Caki2 (cell line): ENCODE results near the gene BID. TPM values are rescaled to one million over a fixed set of nuclear protein-coding genes. Genes with fewer than 3 reads are reported as not detected.
A peak's percentile ranks its signal among the peaks of the same experiment; 100 is the strongest.

ENCODE experiments used
- DNase-seq: peaks from one replicate; pipeline ENCODE4 v3.0.0-alpha.2; 2015; ENCODE audit warnings: low read depth
- in situ Hi-C: cut with HindIII; loops from 2 replicates; pipeline ENCODE4 v1.10.0; 2016; ENCODE audit warnings: low sequenced_read_pairs, low pct_unique_long_range_greater_than_20kb, mixed read lengths
- total RNA-seq: library from RNA; depleted of rRNA; stranded (reverse); fragments of >200 nt; shearing (Covaris generic); gene quantifications from 2 replicates; pipeline ENCODE4 v1.2.3, GENCODE V29; 2014; ENCODE audit warnings: low replicate concordance

Gene BID
- total RNA-seq, 1 experiment from 2014 or later: 198 TPM

DNA sequence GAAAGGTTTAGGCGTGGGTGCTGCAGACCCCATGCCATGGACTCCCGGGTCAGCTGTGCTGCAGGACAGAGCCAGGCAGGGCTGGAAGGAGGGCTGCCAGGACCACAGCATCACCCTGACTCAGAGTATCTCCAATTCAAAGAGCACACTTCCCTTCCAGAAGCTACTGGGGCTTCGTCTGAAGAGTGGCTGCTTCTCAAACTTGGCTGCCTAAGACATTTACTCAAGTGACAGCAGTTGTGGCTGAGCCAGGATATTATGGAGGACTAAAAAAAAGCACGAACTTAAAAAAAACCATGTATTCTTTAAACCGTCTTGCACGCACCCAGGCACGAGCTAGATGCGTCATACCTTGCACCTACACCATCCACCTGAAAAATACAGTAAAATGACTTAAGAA lies 13.0 kb upstream of the BID start:
- no peak for DNase-seq
- in situ Hi-C loops: no loop called here

DNA sequence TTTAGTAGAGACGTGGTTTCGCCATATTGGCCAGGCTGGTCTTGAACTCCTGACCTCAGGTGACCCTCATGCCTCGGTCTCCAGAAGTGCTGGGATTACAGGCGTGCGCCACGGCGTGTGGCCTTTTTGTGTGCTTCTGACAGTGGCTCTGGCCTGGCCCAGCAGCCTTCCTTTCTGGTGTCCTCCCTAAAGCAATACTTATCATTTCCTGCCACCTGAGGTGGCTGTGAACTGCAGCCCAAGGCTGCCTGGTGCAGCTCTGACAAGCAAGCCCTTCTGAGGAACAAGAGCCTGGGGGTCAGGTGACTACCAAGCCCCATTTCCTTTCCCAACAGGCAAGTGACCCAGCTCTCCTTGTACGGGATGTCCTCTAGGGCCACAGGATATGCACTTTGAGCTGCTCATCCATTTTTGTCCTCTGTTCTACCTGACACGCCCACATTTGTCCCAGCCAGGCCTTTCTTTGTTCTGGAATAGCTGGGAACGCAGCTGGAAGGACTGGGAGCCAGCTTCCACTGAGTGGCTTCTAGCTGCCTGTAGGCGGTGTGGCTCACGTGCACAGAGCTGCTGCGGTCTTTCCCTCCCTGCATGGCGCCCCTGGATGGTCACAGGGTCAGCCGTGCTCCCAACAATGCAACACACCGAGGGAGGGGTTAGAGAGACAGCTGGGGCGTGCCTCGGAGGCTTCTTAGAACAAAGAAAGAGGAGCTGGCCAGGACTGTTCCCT lies 12.3 kb upstream of the BID start:
- no peak for DNase-seq
- in situ Hi-C loops: no loop called here

DNA sequence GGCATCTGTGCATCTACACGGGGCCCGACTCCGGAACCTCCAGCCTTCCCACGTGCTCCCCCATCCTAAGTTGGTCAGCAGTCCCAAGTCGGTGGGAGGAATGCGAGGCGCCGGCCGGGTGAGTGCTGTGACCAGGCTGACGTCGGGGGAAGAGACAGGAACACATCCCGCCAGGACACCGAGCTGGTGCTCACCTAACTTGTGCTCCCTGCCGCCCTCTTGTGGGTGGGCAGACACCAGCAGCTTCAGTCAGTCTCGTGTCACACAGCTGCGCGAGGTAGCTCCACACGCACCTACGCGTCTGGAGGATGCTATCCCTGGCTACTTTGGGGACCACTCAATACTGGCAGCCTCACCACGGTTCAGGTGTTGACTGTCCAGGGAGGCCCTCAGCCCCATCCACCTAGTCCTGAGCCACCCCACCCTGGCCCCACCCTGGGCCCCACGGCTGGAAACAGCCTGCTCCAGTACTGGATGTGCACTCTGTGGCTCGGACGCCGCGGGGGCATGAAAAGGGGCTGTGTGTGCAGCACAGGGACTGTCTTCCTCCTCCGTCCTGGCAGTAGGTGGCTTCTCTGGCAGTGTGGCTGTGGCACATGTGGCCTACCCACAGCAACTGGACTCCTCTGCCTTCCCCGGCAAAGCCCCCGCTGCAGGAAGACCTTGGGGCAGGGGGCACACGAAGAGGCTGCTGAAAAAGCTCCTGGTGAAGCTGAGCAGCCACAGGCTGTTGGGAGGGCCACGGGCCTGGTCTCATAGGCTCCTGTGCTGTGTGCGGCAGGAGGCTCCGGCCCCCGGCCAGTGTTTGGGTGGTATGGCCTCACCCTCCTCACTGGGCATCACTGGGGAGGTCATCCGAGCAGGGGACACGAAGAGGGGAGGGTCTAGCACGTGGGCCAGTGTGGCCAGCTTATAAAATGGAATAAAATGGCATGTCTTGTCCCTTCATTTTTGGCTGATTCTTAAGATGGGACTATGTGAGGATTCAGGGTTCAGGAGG lies 11.2 kb upstream of the BID start:
- in situ Hi-C loops: no loop called here
- DNase-seq: no peak

DNA sequence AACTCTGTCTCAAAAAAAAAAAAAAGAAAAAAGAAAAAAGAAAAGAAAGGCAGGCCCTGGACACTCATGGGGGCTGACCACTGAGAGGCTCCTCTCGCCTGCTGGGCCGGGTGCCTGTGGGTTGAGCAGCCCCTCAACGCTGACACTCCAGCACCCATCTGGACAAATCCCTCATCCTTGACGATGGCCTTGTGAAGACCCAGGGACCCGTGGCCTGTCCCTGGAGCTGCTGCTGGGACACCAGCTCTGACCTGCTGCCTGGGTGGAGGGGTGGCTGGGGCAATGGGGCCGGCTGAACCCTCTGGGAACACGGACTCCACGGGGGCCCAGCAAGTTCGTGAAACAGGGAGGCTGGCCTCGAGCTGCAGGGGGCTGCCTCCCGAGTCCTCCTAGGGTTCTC lies 10.5 kb upstream of the BID start:
- in situ Hi-C loops: no loop called here
- DNase-seq: no peak

DNA sequence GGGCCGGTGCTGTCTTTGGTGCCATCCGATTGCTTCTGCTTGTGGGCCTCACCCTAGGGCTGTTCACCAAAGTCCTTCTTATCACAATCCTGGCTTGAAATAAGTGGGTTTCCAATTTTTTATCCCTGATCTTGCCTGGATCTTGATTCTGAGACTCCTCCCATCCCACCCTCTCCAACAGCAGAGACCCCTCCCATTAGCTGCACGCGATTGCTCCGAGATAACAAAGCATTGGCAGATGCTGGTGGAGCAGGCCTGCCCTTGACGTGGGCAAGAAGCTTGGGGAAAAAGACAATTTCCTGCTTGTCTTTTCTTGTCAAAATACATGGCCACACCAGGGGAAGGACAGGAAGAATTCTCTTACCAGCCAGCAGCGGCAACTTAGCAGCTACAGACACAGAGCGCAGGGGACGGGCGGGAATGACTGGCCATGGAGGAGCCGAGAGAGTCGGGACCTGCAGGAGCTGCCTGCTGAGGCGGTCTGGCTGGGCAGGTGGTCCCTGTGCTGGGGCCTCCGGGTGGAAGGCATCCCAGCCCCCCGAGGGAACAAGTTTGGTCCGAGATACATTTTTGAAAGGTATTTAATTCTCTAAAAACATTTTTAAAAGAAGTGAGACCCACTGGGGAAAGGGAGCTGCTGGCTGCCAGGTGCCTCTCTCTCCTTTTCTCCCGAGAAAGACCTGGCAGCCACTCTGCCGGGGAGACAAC lies 9.7 kb upstream of the BID start:
- in situ Hi-C loops: no loop called here

DNA sequence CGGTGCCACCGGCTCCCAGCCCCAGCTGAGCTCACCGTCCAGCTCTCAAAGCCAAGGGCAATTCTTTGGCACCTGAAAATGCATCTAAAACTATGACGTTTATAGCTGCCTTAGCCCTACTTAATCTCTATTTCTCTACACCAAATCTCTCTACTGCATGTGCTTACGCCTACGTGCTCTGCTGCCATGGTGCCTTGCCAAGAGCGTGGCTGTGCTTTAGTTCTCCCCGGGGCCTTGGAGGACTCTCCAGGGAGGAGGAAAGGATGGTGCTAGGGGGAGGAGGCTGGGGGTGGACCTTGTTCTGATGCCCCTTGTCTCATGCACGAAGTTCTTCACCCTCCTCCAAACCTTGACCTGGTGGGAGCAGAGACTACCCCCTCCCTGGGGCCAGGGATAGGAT lies 9.0 kb upstream of the BID start:
- in situ Hi-C loops: no loop called here
- no peak for DNase-seq

More for the DNA sequence above, 9.7 kb upstream of the BID start:
- DNase-seq: no peak

DNA sequence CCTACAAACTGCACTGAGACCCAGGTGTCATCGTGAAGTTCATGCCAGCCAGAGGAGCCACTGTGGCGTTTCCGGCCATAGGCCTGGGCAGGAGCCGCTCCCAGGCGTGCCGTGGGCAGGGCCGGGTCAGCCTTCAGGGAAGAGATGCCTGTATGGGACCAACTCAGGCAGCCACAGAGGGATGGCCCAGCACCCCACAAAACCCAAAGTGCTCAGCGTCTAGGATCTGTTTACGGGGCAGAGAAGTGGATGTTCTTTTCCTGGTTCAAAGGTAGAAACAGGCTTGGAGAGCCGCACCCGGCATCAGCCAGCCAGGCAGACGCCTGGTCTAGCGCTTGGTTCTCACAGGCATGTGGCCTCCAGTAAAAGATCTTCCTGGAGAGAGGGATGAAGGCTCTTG lies 8.4 kb upstream of the BID start:
- no peak for DNase-seq
- in situ Hi-C loops: no loop called here

DNA sequence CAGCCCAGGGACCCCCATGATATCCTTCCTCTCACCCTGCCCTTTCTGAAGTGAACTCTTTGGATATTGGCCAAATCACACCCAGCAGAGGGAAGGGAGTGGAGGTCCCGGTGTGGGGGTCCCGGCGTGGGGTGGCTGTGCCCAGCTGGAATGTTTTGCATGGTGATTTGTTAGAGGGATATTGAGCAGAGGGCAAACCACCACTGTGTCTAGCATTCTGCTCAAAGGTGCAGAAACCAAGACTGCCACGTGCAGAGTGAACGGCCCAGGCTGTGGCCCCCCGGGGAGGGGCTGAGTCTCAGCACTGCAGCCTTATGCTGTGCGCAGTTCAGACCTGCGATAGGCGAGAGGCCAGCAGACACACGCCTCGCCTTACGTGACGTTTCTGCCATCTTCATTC lies 7.9 kb upstream of the BID start:
- in situ Hi-C loops: no loop called here
- no peak for DNase-seq

DNA sequence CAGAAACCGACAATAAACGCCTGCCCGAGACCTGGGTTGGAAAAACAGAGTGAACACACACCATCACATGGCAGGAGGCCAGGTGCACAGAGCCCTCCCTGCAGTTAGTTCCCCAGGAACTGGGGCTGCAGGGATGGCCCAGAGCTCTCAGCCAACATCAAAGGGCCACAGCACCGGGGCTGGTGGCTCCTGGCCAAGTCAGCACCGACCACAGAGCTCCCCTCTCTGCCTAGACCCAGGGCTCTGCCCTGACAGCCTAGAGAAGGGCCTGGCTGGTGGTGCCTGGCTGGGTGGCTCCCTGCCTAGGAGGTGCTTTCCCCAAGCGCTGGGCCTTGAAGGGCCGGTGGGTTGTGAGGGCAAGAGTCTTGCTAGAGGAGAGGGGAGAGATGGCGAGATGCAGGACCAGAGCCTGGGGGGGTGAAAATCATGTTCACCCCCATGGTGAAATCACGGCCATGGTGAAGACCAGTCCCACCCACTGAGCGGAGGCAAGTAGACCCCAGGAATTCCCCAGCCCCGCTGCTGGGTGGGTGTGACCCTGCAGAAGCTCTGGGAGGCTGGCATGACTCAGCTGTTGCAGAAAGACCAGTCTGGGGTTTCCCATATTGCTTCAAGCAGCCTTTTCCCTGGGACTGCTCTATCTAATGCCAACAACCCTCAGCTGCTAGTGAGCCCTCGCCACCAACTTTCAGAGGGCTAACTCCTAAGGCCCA lies 7.2 kb upstream of the BID start:
- in situ Hi-C loops: no loop called here
- DNase-seq: peak; percentile 80

DNA sequence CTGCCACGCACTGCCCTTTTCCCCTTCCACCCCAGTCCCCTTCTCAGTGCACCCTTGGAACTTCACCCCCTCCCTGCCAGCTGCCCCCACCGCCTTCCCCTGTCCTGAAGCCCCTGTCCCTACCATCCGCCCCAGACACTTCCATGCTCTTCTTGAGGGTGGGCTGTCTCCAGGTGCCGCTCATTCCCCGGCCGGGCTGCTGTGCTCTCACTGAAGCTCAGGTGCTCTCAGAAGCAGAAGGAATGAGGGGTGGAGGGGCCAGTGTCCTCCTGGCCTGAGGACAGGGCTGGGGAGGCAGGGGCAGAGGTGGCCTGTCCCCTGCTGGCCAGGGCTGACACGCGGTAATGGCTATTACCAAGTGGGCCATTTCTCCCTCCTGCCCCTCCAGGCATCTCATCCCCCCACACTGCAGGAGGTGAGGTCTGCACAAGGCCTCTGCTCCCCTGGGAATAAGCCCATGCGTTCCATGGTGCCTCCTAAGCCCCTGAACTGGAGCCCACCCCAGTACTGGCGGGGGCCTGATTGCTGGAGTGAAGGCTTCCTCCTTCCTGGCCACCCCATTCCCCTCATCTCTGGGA lies 6.6 kb upstream of the BID start:
- no peak for DNase-seq
- in situ Hi-C loops: no loop called here

DNA sequence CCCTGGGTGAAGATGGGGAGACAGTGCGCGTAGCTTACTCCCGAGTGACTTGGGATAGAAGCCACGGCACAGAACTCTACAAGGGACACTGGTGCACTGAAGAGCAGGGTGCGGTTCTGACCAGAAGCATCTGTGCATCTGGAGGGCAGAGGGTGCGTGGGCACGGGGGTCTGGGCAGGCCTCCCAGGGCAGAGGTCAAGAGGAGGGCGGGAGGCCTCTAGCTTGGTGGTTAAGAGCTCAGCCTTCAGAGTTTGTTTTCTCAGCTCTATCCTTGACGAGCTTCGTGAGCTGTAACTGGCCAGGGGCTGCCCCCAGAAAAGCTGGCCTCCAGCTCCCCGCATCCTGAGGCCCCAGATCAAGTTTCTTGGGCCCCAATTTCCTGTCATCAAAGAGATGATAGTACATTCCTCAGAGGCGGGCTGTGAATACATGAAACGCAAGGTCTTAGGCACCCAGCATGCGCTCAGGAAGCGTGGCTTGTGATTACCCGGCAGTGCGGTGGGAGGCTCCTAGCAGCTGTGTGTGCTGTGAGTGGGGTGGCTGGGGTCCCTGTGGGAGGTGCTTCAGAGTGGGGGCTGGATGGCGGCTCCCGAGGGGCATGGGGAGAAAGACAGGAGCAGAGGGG lies 6.0 kb upstream of the BID start:
- DNase-seq: no peak
- in situ Hi-C loops: no loop called here

DNA sequence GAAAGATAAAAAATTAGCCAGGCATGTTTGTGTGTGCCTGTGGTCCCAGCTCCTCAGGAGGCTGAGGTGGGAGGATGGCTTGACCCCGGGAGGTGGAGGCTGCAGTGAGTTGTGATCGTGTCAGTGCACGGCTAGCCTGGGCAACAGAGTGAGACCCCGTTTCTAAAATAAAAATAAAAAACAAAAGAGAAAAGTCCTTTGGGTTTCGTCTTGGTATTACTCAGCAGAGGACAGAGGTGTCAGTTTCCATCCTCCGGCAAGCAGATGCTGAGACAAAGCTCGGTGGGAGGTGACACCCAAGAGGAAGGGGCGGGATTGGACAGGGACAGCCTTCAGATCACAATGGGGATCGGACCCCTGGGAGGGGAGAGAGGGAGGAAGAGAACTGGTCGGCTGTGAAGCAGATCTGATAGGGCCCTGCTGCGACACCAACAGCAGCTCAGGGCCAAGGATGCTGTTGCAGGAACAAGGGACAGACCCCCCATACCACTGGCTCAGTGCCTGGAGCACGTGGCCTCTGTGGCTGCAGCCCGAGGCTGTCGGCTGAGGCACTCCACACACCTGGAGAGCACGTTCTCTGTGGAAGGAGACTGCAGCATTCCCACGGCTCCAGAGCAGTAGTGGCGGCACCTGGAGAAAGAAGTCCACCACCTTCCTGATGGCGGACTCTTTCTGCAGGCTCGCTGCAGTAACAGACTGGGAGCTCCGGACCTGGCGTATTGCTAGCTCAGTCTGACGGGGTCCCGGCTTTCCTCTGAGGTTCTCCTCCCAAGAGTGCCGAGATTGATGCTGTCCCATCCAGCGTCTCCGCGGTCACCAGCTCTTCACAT lies 5.2 kb upstream of the BID start:
- DNase-seq: no peak
- in situ Hi-C loops: no loop called here

DNA sequence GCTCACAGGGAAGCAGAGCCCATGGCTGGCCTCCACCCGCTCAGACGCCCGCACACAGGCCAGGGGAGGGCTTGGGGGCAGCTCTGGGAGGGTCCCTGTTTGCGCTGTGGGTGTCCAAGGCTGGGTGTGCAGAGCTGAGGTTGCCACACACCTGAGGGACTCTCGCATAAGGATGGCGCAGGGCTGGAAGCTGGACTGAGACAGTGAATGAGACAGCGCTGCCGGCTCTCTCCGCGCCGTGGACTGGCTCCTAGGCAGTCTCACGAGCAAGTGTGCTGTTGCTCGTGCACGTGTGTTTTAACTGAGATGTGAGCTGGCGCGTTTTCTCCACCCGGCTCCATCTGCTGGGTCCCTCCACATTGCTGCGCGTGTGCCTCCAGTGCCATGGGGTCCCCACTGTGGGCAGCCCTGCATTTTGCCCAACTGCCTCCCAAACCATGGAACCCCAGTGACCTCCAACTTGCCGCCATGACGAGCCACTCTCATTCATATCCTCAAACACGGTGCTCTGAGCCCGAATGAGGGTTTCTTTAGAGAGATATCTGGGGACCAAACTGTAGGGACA lies 4.2 kb upstream of the BID start:
- DNase-seq: no peak
- in situ Hi-C loops: no loop called here

DNA sequence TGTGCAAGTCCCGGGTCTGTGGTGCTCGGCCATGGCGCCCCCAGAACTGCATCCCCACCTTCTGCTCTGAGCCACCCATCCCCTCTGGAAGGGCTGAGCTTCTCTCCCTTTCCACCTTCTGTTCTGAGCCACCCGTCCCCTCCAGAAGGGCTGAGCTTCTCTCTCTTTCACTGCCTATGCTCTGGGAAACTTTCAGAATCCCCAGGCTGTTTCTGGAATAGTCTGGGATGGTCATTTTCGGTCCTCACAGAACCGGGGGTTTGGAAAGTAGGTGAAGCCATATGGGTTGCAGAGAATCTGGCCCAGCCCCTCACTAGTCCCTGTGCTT lies 3.4 kb upstream of the BID start:
- no peak for DNase-seq
- in situ Hi-C loops: no loop called here

DNA sequence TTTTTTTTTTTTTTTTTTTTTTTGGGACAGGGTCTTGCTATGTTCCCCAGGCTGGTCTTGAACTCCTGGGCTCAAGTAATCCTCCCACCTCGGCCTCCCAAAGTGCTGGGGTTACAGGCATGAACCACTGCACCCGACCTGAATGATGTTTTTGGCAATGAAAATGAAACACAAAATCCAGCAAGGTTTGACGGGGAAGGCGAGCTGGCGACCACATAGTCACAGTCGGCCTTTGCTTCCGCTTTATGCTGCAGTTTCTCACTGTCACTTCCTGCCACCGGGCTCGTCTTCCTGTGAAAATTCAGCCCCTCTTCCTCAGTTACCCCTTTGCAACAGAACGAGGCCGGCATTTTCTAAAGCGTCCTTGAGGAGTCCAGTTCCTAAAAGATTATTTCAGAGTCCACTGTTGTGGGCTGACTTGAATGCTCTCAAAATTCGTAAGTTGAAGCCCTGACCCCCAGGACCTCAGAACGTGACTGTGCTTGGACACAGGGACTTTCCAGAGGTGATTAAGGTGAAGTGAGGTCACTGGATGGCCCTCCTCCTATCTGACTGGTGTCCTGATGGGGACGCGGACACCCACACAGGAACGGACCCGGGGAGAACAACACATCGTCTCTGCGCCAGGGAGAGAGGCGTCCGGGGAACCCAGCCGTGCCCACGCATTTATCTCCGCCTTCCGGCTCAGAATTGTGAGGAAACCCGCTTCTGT lies 2.9 kb upstream of the BID start:
- in situ Hi-C loops: no loop called here
- no peak for DNase-seq

DNA sequence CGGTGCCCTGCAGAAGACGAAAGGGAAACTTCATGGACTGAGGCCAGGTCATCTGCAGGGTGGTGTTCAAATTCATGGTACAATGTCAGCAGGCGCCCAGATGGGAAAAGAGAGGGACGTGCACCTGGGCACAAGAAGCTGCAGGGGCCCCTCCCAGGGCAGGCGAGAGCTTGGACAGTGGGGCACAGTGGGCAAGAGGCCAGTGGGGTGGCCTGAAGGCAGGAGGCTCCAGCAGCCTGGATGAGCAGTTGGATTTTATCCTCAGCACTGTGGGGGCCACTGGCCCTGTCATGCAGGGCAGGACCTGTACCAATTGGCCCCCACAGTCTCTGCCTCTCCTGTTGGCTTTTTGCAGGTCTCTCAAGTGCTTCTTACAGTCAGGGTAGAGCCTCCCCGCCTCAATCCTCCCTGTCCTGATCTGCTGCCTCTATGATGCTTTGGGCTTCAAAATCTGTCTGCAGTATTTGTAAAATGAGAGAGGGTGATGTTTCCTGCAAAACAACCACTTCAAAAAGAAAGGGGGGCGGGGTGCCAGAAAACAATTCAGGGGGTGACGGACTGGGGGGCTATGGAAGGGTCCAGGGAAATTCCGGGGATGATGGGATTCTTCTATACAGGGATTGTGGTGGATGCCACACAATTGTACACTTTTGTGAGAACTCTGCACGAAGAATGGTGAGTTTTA lies 1.7 kb upstream of the BID start:
- in situ Hi-C loops: no loop called here

More for the DNA sequence above, 1.7 kb upstream of the BID start:
- DNase-seq: no peak
